Measurements from ENCODE around the gene FKBP1C.
A peak's percentile ranks its signal among the peaks of the same experiment; 100 is the strongest.

Gene FKBP1C

DNA sequence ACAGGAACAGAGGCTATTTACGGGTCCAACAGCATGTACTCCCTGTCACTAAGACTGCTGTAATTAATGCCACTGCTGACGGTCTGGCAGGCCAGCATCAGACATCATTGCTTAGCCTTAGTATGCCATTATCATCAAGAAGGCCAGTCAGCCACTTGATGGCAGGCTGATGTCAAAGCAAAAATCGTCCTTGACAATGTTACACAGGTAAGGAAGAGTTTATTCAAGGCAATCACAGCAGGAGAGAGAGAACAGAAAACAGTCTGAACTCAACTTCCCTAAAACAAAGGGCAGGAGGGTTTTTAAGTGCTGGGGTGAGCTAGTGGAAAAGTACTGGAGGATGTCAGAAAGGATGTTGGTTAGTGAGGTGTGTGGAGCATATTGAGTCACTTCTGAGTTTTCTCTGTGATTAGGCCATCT, 25.1 kb downstream of the FKBP1C start:
- Mint-ChIP-seq H3K27me3 (ENCODE audit: low read depth, poor library complexity) (no peaks in the 10 kb centered on the region), H3K36me3 (ENCODE audit: low read depth) (no peaks in the 10 kb centered on the region), H3K4me3 (no peak overlapping the region), H3K27ac (no peak overlapping the region), H3K9me3 (peaks cover 16% of the 10 kb centered on the region), H3K4me1 (no peaks in the 10 kb centered on the region)
- TF ChIP-seq, protein P1, sequence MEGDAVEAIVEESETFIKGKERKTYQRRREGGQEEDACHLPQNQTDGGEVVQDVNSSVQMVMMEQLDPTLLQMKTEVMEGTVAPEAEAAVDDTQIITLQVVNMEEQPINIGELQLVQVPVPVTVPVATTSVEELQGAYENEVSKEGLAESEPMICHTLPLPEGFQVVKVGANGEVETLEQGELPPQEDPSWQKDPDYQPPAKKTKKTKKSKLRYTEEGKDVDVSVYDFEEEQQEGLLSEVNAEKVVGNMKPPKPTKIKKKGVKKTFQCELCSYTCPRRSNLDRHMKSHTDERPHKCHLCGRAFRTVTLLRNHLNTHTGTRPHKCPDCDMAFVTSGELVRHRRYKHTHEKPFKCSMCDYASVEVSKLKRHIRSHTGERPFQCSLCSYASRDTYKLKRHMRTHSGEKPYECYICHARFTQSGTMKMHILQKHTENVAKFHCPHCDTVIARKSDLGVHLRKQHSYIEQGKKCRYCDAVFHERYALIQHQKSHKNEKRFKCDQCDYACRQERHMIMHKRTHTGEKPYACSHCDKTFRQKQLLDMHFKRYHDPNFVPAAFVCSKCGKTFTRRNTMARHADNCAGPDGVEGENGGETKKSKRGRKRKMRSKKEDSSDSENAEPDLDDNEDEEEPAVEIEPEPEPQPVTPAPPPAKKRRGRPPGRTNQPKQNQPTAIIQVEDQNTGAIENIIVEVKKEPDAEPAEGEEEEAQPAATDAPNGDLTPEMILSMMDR (IDR thresholded peaks at IDR 0.05), result no peak
- no peak for DNase-seq

DNA sequence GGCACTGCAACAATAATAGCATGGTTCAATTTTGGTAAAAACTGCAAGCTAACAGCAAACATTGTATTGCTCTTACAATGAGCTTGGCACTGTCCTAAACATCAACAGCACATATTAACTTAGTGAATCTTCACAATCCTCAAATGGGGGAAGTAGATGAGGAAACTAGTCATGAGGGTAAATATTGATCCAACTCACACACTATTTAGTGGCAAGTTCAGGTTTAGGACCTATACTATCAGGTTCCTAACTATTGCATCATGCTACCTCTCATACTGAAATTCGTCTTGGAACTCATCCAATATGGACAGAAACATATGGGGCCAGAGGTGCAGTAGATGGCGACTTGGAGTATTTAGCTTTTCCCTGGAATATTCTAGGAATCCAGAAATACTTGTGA, 34.2 kb downstream of the FKBP1C start:
- DNase-seq, result no peak
- H3K4me1 Mint-ChIP-seq, result no peaks in the 10 kb centered on the region
- H3K9me3 Mint-ChIP-seq, result no peaks in the 10 kb centered on the region
- H3K4me3 Mint-ChIP-seq, result no peak overlapping the region
- no peaks in the 10 kb centered on the region for H3K36me3 Mint-ChIP-seq (ENCODE audit: low read depth)
- no peaks in the 10 kb centered on the region for H3K27me3 Mint-ChIP-seq (ENCODE audit: low read depth, poor library complexity)
- H3K27ac Mint-ChIP-seq, result no peak overlapping the region
- TF ChIP-seq, protein P1 (IDR thresholded peaks at IDR 0.05), result no peak

DNA sequence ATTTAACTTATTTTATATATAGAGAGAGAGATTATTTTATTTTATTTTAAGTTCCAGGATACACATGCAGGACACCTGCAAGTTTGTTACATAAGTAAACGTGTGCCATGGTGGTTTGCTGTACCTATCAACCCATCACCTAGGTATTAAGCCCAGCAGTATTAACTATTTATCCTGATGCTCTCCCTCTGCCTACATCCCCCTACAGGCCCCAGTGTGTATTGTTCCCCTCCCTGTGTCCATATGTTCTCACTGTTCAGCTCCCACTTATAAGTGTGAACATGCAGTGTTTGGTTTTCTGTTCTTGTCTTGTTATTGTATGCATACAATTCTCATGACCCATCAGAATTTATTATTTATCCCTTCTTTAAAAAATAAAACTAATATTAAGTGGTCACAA, 34.6 kb downstream of the FKBP1C start:
- no peak overlapping the region for H3K4me3 Mint-ChIP-seq
- TF ChIP-seq, protein P1 (IDR thresholded peaks at IDR 0.05), result peak; percentile 41
- H3K36me3 Mint-ChIP-seq (ENCODE audit: low read depth), result no peaks in the 10 kb centered on the region
- no peaks in the 10 kb centered on the region for H3K9me3 Mint-ChIP-seq
- no peak overlapping the region for H3K27ac Mint-ChIP-seq
- H3K27me3 Mint-ChIP-seq (ENCODE audit: low read depth, poor library complexity), result no peaks in the 10 kb centered on the region
- DNase-seq, result peak; percentile 10
- no peaks in the 10 kb centered on the region for H3K4me1 Mint-ChIP-seq

DNA sequence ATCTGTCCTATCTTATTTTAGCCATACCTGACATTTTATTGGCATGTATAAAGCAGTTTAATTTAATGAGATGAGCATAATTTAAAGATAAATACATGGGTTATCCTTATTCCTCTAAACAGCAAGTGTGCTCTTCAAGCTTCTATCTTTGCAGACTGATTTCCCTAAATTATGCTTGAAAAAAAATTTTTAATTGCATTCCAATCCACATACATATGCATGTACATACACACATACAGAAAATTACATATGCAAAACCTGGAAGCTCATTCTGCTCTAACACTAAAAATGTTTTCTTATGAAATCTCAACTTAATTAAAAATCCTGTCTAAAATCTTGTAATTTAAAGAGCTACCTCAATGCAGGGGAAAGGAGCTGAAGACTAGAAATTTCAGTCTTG, 35.3 kb downstream of the FKBP1C start:
- Mint-ChIP-seq H3K4me3 (no peak overlapping the region), H3K27me3 (ENCODE audit: low read depth, poor library complexity) (no peaks in the 10 kb centered on the region)
- DNase-seq, result no peak

DNA sequence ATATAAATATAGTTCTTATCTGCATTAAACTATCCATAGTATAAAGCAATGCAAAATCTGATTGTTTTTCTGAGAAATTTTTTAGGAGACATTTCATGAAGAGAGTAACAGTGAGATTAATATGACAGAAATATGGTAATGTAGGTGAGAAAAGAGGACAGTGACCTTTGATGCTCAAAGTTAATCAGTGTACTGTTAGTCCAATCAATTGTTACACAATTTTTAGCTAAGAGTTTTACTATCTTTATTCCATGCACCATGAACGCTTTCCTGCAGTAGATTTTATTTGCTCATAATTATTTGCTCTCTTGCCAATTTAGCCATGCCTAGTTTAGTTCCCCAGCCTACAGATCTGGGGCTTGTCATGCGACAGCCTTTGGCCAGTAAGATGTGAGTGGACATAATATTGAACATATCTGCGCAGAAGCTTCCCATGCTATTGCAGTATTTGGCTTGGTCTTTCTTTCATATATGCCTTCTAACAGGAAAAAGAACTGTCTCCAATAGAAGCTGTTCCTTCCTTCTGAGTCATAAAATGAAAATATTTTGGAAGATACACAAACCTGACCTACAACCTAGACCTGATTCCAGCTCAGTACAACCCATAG, 38.7 kb downstream of the FKBP1C start:
- Mint-ChIP-seq H3K27ac (no peak overlapping the region), H3K4me3 (no peak overlapping the region), H3K4me1 (no peaks in the 10 kb centered on the region), H3K27me3 (ENCODE audit: low read depth, poor library complexity) (no peaks in the 10 kb centered on the region), H3K36me3 (ENCODE audit: low read depth) (no peaks in the 10 kb centered on the region), H3K9me3 (peaks cover 8% of the 10 kb centered on the region)
- DNase-seq, result no peak
- TF ChIP-seq, protein P1 (IDR thresholded peaks at IDR 0.05), result no peak

More for the DNA sequence above, 35.3 kb downstream of the FKBP1C start:
- TF ChIP-seq, protein P1 (IDR thresholded peaks at IDR 0.05), result no peak
- no peaks in the 10 kb centered on the region for H3K36me3 Mint-ChIP-seq (ENCODE audit: low read depth)
- H3K9me3 Mint-ChIP-seq, result no peaks in the 10 kb centered on the region
- H3K4me1 Mint-ChIP-seq, result no peaks in the 10 kb centered on the region
- H3K27ac Mint-ChIP-seq, result no peak overlapping the region

DNA sequence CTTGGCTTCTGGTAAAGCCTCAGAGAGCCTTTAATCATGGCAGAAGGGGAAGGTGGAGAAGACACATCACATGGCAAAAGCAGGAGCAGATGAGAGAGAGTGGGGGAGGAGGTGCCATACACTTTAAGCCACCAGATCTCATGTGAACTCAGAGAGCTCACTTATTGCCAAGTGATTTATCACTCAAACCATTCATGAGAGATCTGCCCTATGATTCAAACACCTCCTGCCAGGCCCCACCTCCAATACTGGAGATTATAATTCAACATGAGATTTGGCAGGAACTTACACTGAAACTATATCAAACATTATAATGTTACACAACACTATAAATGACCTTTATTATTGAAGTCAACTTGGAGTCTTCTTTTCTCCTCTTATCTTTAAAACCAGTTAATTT, 47.9 kb downstream of the FKBP1C start:
- H3K27ac Mint-ChIP-seq, result no peak overlapping the region
- H3K27me3 Mint-ChIP-seq (ENCODE audit: low read depth, poor library complexity), result peaks cover 4% of the 10 kb centered on the region
- H3K4me3 Mint-ChIP-seq, result no peak overlapping the region
- no peak for DNase-seq
- no peaks in the 10 kb centered on the region for H3K36me3 Mint-ChIP-seq (ENCODE audit: low read depth)
- TF ChIP-seq, protein P1 (IDR thresholded peaks at IDR 0.05), result no peak
- H3K9me3 Mint-ChIP-seq, result peaks cover 7% of the 10 kb centered on the region
- peaks cover 15% of the 10 kb centered on the region for H3K4me1 Mint-ChIP-seq

Data from nephron progenitor cell (in vitro differentiated cells).